ENCODE data around the gene PDZD7. TPM values are rescaled to one million over a fixed set of nuclear protein-coding genes. Genes with fewer than 3 reads are reported as not detected.

The PDZD7 gene
- total RNA-seq, 4 donors from 2014 or later: 0.84 to 2.4 (median 1.9) TPM

DNA sequence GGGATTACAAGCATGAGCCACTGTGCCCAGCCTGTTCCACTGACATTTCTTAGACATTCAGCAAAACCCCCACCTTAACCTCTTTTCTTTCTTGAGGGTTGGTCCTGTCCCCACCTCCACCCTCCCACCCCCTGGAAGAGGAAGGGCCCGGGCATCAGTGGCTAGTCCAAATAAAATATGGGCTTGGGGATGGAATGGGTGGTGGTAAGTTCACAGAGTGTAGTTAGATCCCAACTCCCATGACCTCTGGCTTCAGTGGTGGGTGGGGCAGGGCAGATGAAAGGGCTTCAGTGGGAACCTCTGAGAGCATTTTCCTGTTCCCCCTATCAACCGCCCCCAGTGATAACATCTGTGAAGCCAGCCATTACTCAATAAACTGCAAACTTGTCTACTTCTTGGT lies 9.9 kb upstream of the PDZD7 start:
- WGBS, 2 donors: 28 to 31% methylated on average over 2 of the region's 2 CpGs
- TF ChIP-seq EP300 (IDR thresholded peaks at IDR 0.05) (no peak), POLR2A (IDR thresholded peaks at IDR 0.05) (no peak)
- TF ChIP-seq, protein P1, sequence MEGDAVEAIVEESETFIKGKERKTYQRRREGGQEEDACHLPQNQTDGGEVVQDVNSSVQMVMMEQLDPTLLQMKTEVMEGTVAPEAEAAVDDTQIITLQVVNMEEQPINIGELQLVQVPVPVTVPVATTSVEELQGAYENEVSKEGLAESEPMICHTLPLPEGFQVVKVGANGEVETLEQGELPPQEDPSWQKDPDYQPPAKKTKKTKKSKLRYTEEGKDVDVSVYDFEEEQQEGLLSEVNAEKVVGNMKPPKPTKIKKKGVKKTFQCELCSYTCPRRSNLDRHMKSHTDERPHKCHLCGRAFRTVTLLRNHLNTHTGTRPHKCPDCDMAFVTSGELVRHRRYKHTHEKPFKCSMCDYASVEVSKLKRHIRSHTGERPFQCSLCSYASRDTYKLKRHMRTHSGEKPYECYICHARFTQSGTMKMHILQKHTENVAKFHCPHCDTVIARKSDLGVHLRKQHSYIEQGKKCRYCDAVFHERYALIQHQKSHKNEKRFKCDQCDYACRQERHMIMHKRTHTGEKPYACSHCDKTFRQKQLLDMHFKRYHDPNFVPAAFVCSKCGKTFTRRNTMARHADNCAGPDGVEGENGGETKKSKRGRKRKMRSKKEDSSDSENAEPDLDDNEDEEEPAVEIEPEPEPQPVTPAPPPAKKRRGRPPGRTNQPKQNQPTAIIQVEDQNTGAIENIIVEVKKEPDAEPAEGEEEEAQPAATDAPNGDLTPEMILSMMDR (IDR thresholded peaks at IDR 0.05): no peak
- H3K4me3 ChIP-seq: no peak overlapping the region

DNA sequence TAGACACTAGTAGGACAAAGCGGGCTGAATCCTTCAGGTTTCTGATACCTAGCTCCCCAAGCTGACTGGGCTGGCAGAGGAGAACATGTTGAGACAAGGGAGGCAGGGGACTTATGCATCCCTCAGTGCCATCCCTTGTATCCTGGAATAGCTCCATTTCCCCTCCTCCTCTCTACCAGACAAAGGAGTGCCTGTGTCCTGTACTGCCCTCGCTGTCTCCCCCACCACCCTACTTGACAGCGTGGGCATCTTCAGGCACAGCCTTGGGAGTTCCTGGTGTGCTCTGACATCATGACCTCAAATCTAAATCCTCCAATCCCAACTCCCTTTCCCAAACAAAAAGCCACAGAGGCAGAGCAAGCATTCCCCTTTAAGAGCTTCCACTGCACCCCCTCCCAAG lies 9.1 kb upstream of the PDZD7 start:
- TF ChIP-seq POLR2A (IDR thresholded peaks at IDR 0.05) (no peak), EP300 (IDR thresholded peaks at IDR 0.05) (no peak)
- TF ChIP-seq, protein P1 (IDR thresholded peaks at IDR 0.05): no peak
- Histone ChIP-seq H3K4me1 (peaks cover 0 to 24% (median 18%) of the 10 kb centered on the region in 4 donors), H3K36me3 (peaks cover 3 to 57% (median 21%) of the 10 kb centered on the region in 3 donors), H3K27me3 (no peaks in the 10 kb centered on the region), H3K4me3 (no peak overlapping the region), H3K27ac (no peak overlapping the region), H3K9me3 (no peaks in the 10 kb centered on the region)
- 68 to 71% methylated on average over 3 of the region's 3 CpGs for WGBS, 2 donors
- DNase-seq (ENCODE audit: low spot score in 2 of 2): no peak

More for the DNA sequence above, 9.9 kb upstream of the PDZD7 start:
- H3K9me3 ChIP-seq: no peaks in the 10 kb centered on the region
- H3K27ac ChIP-seq: no peak overlapping the region
- no peaks in the 10 kb centered on the region for H3K27me3 ChIP-seq
- no peak for DNase-seq (ENCODE audit: low spot score in 2 of 2)
- peaks cover 0 to 24% (median 18%) of the 10 kb centered on the region in 4 donors for H3K4me1 ChIP-seq
- H3K36me3 ChIP-seq: peaks cover 3 to 49% (median 20%) of the 10 kb centered on the region in 3 donors

DNA sequence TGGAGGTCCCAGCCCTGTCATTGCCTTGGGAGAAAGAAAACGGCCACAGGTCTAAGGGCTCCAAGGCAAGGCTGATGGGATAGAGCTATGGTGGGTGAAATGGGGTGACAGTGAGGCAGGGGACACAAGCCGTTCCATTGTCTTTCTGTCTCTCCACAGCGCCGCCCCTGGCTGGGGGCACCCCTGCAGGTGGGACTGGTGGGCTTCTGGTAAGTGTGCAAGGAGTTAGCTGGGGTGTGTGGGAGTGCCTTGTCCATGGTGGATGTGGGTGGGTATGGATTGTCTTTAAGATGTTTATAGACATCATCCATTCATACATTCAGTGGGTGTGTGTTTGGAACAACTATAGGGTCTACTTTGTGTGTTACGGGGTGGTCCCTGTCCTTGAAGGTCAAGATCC lies 7.6 kb upstream of the PDZD7 start:
- H3K4me1 ChIP-seq: peaks cover 0 to 29% (median 19%) of the 10 kb centered on the region in 4 donors
- peaks cover 3 to 63% (median 26%) of the 10 kb centered on the region in 3 donors for H3K36me3 ChIP-seq
- H3K4me3 ChIP-seq: no peak overlapping the region
- no peaks in the 10 kb centered on the region for H3K27me3 ChIP-seq
- DNase-seq (ENCODE audit: low spot score in 2 of 2): no peak
- TF ChIP-seq POLR2A (IDR thresholded peaks at IDR 0.05) (no peak), EP300 (IDR thresholded peaks at IDR 0.05) (no peak)
- TF ChIP-seq, protein P1 (IDR thresholded peaks at IDR 0.05): no peak
- 34 to 54% methylated on average over 5 of the region's 5 CpGs for WGBS, 2 donors
- no peaks in the 10 kb centered on the region for H3K9me3 ChIP-seq
- no peak overlapping the region for H3K27ac ChIP-seq

DNA sequence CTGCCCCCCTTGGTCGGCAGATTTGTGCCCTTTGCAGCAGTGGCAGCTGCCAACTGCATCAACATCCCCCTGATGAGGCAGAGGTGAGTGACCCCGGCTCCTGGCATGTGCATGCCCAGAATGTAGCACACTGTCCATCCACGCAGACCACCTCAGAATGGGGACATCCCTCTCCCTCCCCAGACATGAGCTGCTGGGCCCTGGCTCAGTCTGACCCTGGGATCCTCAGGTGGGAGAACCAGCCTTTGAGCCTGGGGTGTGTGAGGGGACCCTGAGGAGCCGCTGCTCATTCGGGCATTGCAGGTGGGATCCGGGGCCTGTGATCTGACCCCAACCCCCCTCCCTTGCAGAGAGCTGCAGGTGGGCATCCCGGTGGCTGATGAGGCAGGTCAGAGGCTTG lies 5.8 kb upstream of the PDZD7 start:
- no peaks in the 10 kb centered on the region for H3K27me3 ChIP-seq
- no peak for DNase-seq (ENCODE audit: low spot score in 2 of 2)
- peaks cover 3 to 63% (median 26%) of the 10 kb centered on the region in 3 donors for H3K36me3 ChIP-seq
- H3K4me3 ChIP-seq: no peak overlapping the region
- 78 to 84% methylated on average over 6 to 7 of the region's 7 CpGs for WGBS, 2 donors
- H3K27ac ChIP-seq: no peak overlapping the region
- TF ChIP-seq, protein P1 (IDR thresholded peaks at IDR 0.05): no peak
- TF ChIP-seq POLR2A (IDR thresholded peaks at IDR 0.05): no peak
- no peak for TF ChIP-seq EP300 (IDR thresholded peaks at IDR 0.05)
- H3K9me3 ChIP-seq: no peaks in the 10 kb centered on the region
- H3K4me1 ChIP-seq: peaks cover 0 to 24% (median 18%) of the 10 kb centered on the region in 4 donors

DNA sequence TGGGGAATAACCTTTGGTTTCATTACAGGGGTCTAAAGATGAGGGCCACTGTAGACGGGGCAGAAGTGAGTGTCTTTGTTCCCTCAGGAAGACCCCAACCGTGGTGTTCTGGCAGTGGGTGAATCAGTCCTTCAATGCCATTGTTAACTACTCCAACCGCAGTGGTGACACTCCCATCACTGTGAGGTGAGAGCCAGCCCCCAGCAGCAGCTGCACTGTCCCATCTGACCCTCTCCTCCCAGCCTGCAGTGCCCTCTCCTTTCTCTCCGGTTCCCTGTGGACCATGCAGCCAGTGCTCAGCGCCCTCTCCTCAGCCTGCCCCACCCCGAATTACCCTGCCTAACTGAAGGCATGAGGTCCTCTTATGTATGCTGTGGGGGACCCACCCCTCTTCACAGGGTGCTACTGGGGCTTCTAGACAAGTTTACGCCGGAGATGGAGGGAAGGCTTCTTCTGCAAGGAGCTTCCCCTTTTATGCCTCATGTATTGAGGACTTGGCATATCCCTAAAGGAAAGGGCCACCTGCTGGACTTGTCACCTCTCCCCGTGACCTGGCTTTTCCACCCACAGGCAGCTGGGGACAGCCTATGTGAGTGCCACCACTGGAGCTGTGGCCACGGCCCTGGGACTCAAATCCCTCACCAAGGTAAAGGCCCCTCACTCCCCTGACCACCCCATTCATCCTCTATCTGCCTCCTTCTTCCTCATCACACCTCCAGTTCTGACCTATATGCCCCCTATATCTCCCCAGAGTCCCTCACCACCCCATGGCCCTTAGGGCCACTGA lies 5.2 kb upstream of the PDZD7 start:
- no peak overlapping the region for H3K4me3 ChIP-seq
- WGBS, 2 donors: 79 to 81% methylated on average over 10 of the region's 10 CpGs
- peaks cover 0 to 20% (median 14%) of the 10 kb centered on the region in 4 donors for H3K4me1 ChIP-seq
- no peaks in the 10 kb centered on the region for H3K9me3 ChIP-seq
- TF ChIP-seq POLR2A (IDR thresholded peaks at IDR 0.05): no peak
- TF ChIP-seq, protein P1 (IDR thresholded peaks at IDR 0.05): no peak
- TF ChIP-seq EP300 (IDR thresholded peaks at IDR 0.05): no peak
- no peak overlapping the region for H3K27ac ChIP-seq
- no peak for DNase-seq (ENCODE audit: low spot score in 2 of 2)
- no peaks in the 10 kb centered on the region for H3K27me3 ChIP-seq
- H3K36me3 ChIP-seq: peaks cover 3 to 63% (median 26%) of the 10 kb centered on the region in 3 donors
